Measurements from ENCODE around the gene LRRC75B.
"Not testable (repeated sequence)": the region's sequence is repeated elsewhere in the genome, so short reads cannot be mapped to it uniquely, and the experiment has no call there.

GRCh38 chr22:24627911-24628310 lies 35.0 kb upstream of the LRRC75B start:
- not testable (repeated sequence) for TF ChIP-seq CTCF, POLR2A (IDR thresholded peaks at IDR 0.05)

Data from esophagus squamous epithelium (tissue), 4 donors.